Measurements from ENCODE around the gene TMCO5A. TPM values are rescaled to one million over a fixed set of nuclear protein-coding genes. Genes with fewer than 3 reads are reported as not detected.

TMCO5A gene
- total RNA-seq, 4 donors from 2014 or later = not detected

DNA sequence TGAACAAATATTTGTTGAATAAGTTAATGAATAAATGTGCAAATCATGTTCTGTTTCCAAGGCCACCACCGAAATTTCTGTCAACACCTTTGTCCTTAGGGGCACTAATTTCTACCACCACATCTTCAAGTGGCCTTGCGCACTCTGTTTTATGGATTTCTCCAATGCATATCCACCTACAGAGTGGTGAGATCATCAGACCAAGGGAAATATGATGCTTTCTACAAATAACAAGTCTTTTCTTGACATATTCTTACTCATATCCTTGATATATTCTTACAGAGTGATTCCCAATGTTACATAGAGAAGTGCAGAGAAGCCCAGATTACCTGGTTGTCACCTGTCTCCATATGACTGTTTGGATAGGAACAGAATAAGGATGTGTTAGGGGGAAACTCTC lies 36.1 kb upstream of the TMCO5A start:
- Histone ChIP-seq H3K4me3 (replicated peaks in 1 of 3) (no peak overlapping the region), H3K27ac (no peak overlapping the region), H3K27me3 (no peaks in the 10 kb centered on the region), H3K9me3 (no peaks in the 10 kb centered on the region), H3K4me1 (no peaks in the 10 kb centered on the region), H3K36me3 (no peaks in the 10 kb centered on the region)
- DNase-seq = no peak
- intact Hi-C loops (cut with DNase I) = no loop called here
- WGBS, 2 donors = 93 to 94% methylated on average over 2 of the region's 2 CpGs
- TF ChIP-seq, protein P1, sequence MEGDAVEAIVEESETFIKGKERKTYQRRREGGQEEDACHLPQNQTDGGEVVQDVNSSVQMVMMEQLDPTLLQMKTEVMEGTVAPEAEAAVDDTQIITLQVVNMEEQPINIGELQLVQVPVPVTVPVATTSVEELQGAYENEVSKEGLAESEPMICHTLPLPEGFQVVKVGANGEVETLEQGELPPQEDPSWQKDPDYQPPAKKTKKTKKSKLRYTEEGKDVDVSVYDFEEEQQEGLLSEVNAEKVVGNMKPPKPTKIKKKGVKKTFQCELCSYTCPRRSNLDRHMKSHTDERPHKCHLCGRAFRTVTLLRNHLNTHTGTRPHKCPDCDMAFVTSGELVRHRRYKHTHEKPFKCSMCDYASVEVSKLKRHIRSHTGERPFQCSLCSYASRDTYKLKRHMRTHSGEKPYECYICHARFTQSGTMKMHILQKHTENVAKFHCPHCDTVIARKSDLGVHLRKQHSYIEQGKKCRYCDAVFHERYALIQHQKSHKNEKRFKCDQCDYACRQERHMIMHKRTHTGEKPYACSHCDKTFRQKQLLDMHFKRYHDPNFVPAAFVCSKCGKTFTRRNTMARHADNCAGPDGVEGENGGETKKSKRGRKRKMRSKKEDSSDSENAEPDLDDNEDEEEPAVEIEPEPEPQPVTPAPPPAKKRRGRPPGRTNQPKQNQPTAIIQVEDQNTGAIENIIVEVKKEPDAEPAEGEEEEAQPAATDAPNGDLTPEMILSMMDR (IDR thresholded peaks at IDR 0.05) = no peak
- no peak for TF ChIP-seq POLR2A (IDR thresholded peaks at IDR 0.05)

DNA sequence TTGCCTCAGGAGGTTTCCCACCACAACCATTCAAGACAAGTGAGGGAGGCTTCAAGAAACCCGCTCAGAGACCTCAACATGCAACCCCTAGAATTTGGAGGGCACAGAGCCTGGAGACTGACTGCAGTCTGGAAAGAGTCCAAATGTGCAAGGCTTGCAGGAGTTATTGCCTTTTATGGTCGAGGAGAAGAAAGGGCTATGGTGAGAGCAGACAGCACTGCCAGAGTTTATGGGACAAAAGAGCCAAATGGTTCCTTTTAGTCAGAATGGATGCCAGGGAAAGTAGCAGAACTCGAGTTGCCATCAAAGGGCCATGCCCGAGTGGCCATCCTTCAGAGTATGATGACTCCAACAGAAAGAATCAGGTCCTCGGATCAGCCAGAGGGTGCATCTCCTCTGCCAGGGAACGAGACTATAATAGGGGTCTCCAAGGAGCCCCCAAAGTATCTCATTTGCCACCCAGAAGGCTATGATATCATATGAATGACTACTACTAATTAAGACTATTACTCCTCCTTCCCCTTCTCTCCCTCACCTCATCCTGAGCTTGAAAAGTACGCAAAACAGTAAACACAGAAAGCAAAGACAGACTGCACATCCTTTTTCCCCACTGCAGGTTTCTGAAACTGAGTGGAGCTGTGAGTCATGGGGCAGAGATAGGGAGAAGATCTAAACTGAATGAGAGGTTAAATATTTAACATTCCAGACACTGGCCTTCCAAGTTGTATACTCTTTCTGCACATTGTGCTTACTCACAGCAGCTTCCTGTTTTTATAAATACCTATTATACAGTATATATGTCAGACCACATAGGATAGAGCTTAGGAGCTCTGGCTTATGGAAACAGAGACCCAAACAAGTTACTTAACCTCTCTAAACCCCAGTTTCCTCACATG lies 33.9 kb upstream of the TMCO5A start:
- TF ChIP-seq, protein P1 (IDR thresholded peaks at IDR 0.05) = no peak
- TF ChIP-seq POLR2A (IDR thresholded peaks at IDR 0.05) = no peak
- no peaks in the 10 kb centered on the region for H3K36me3 ChIP-seq
- H3K27ac ChIP-seq = no peak overlapping the region
- DNase-seq = no peak
- H3K9me3 ChIP-seq = no peaks in the 10 kb centered on the region
- no peak overlapping the region for H3K4me3 ChIP-seq (replicated peaks in 1 of 3)
- no peaks in the 10 kb centered on the region for H3K4me1 ChIP-seq
- H3K27me3 ChIP-seq = no peaks in the 10 kb centered on the region
- 74 to 75% methylated on average over 7 of the region's 7 CpGs for WGBS, 2 donors
- intact Hi-C loops (cut with DNase I) = no loop called here

GRCh38 chr15:37902126-37902525 lies 32.3 kb upstream of the TMCO5A start:
- no peaks in the 10 kb centered on the region for H3K36me3 ChIP-seq
- no peak for DNase-seq
- no peaks in the 10 kb centered on the region for H3K4me1 ChIP-seq
- H3K27ac ChIP-seq = no peak overlapping the region
- H3K27me3 ChIP-seq = no peaks in the 10 kb centered on the region
- intact Hi-C loops (cut with DNase I) = no loop called here
- no peak for TF ChIP-seq POLR2A (IDR thresholded peaks at IDR 0.05)
- TF ChIP-seq, protein P1 (IDR thresholded peaks at IDR 0.05) = no peak
- no peaks in the 10 kb centered on the region for H3K9me3 ChIP-seq
- H3K4me3 ChIP-seq (replicated peaks in 1 of 3) = no peak overlapping the region

- no peaks in the 10 kb centered on the region for H3K27me3 ChIP-seq
- no peak for DNase-seq
- TF ChIP-seq, protein P1 (IDR thresholded peaks at IDR 0.05) = no peak
- no peak for TF ChIP-seq POLR2A (IDR thresholded peaks at IDR 0.05)
- H3K36me3 ChIP-seq = no peaks in the 10 kb centered on the region
- WGBS, 2 donors = 88 to 90% methylated on average over 11 of the region's 11 CpGs
- no peaks in the 10 kb centered on the region for H3K9me3 ChIP-seq
- no peak overlapping the region for H3K4me3 ChIP-seq (replicated peaks in 1 of 3)
- no peaks in the 10 kb centered on the region for H3K4me1 ChIP-seq
- H3K27ac ChIP-seq = no peak overlapping the region
- intact Hi-C loops (cut with DNase I) = no loop called here
Observed at GRCh38 chr15:37903919-37904625, 30.4 kb upstream of the TMCO5A start.

GRCh38 chr15:37907136-37907535 lies 27.3 kb upstream of the TMCO5A start:
- H3K36me3 ChIP-seq = no peaks in the 10 kb centered on the region
- intact Hi-C loops (cut with DNase I) = no loop called here
- no peak overlapping the region for H3K4me3 ChIP-seq (replicated peaks in 1 of 3)
- DNase-seq = no peak
- H3K4me1 ChIP-seq = no peaks in the 10 kb centered on the region
- TF ChIP-seq, protein P1 (IDR thresholded peaks at IDR 0.05) = no peak
- no peak for TF ChIP-seq POLR2A (IDR thresholded peaks at IDR 0.05)
- 47 to 78% methylated on average over 1 of the region's 1 CpG for whole genome bisulfite sequencing, 2 donors
- H3K9me3 ChIP-seq = no peaks in the 10 kb centered on the region
- H3K27me3 ChIP-seq = no peaks in the 10 kb centered on the region
- no peak overlapping the region for H3K27ac ChIP-seq

Measured in thyroid gland (tissue), 4 donors.